Body of pancreas (tissue), 4 donors: ENCODE data around the gene NSG1.

Experiments used
- POLR2A ChIP-seq, 3 donors: fragments of 450-650 bp; IDR thresholded peaks; one replicate each; pipeline ENCODE4 v1.6.1; 2016; ENCODE audit warnings: antibody characterized with exemption in 3 of 3, mild to moderate bottlenecking in 2 of 3
- TF ChIP-seq, protein P1 (sequence below), 7 experiments: fragments of 450-650 bp in 4 of 7; fragments of 200-600 bp in 3 of 7; sonication (generic) in 3 of 7; IDR thresholded peaks; one replicate each; pipeline ENCODE4 v1.5.1; 2016 to 2019; ENCODE audit warnings: antibody characterized with exemption in 7 of 7

DNA sequence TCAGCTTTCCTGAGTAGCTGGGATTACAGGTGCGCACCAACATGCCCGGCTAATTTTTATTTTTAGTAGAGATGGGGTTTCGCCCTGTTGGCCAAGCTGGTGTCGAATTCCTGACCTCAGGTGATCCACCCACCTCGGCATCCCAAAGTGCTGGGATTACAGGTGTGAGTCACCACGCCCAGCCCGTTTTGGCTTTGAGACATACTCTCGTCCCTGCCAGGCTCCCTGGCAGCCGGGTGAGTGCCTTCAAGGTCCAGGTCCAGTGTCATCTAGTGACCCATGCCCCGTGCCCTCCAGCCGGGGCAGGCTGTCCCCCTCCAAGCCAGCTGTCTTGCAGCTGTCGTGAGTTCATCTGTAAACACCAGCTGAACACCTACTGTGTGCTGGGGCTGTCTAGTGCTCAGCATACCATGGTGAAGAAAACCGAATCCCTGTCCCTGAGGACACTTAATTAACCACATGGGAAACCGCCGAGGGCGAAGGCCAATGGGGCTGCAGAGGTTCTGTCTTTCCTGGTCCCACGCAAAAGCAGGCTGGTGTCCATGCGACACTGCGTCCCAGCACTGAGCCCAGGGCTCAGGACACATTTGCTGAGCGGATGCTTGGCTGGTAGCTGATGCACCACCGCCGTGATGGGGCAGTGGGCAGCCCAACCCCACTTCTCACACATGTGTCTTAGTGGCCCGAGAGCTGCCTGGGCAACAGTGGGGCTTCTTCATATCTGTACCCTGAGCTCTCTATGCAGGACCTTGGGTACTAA, 21.9 kb downstream of the NSG1 start:
- TF ChIP-seq POLR2A (IDR thresholded peaks at IDR 0.05), result no peak
- TF ChIP-seq, protein P1, sequence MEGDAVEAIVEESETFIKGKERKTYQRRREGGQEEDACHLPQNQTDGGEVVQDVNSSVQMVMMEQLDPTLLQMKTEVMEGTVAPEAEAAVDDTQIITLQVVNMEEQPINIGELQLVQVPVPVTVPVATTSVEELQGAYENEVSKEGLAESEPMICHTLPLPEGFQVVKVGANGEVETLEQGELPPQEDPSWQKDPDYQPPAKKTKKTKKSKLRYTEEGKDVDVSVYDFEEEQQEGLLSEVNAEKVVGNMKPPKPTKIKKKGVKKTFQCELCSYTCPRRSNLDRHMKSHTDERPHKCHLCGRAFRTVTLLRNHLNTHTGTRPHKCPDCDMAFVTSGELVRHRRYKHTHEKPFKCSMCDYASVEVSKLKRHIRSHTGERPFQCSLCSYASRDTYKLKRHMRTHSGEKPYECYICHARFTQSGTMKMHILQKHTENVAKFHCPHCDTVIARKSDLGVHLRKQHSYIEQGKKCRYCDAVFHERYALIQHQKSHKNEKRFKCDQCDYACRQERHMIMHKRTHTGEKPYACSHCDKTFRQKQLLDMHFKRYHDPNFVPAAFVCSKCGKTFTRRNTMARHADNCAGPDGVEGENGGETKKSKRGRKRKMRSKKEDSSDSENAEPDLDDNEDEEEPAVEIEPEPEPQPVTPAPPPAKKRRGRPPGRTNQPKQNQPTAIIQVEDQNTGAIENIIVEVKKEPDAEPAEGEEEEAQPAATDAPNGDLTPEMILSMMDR (IDR thresholded peaks at IDR 0.05), result no peak
